HG03159 (cell line): Measurements from ENCODE around the gene BARX1.

ENCODE experiments used
- ATAC-seq: cut with Tn5 transposase; IDR thresholded peaks from one replicate; pipeline ENCODE4 v1.9.1; 2021; ENCODE audit warnings: mild to moderate bottlenecking, moderate library complexity; ENCODE audit not compliant: unreplicated experiment

Gene BARX1

GRCh38 chr9:93902780-93903655, 52.1 kb downstream of the BARX1 start:
- no peak for ATAC-seq

GRCh38 chr9:93902051-93902779, 52.9 kb downstream of the BARX1 start:
- no peak for ATAC-seq
